NCI-H2227 (cell line): ENCODE data around the gene EMP3.
"Not testable (repeated sequence)": the region's sequence is repeated elsewhere in the genome, so short reads cannot be mapped to it uniquely, and the experiment has no call there.

Experiments
- DNase-seq: peaks from one replicate; lab custom pipeline; 2025; ENCODE audit not compliant: unreplicated experiment; lab: John Stamatoyannopoulos, UW

Gene EMP3, protein sequence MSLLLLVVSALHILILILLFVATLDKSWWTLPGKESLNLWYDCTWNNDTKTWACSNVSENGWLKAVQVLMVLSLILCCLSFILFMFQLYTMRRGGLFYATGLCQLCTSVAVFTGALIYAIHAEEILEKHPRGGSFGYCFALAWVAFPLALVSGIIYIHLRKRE

DNA sequence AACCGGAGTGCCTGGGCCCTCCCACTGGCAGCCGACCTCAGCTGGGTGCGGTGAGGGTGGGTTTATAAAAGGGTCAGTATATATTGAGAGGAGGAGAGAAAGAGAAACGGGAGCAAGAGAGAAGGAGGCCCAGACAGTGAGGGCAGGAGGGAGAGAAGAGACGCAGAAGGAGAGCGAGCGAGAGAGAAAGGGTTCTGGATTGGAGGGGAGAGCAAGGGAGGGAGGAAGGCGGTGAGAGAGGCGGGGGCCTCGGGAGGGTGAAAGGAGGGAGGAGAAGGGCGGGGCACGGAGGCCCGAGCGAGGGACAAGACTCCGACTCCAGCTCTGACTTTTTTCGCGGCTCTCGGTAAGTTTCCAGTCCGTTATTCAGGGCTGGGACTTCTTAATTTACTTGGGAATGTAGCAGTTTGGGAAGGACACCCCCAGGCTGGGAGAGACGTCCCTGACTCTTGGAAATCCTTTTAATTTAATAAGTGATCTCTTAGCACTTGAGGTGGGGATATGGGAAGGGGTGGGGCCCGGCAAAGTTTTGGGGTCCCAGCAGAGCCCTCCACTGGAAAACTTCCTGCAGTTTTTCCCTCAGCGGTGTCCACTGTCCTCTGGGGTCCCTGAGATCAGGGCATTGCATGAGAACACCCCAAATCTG lies at the start of gene EMP3:
Gene EMP3 (plus strand): TSS at position 288 of the 646 bp plus-strand sequence. CDS start 1,293 bp downstream, outside the sequence.
- peak; percentile 71 for DNase-seq

- no peak for DNase-seq
Measured at GRCh38 chr19:48279747-48280146, 45.6 kb upstream of the EMP3 start.

- DNase-seq = no peak
Measured at GRCh38 chr19:48283908-48284307, 41.4 kb upstream of the EMP3 start.

GRCh38 chr19:48284896-48285295 lies 40.5 kb upstream of the EMP3 start:
- no peak for DNase-seq

GRCh38 chr19:48287748-48288147 lies 37.6 kb upstream of the EMP3 start:
- DNase-seq = no peak

DNA sequence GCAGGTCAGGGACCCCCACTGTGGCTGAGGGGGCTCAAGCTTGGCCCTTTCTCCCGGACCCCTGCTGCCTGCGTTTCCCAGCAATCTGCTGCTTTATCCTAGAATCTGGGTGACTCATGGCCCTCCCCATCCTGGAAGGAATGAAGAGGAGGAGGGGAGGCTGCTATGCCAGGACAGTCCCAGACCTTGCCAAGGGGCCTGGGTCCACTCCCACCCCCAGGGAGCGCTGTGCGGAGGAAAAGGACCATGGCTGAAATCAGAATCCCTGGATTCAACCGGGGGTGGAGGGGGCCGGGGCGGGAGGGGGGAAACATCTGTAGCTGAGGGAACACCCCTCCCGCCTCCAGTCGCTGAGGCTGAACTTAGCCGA lies 35.0 kb upstream of the EMP3 start:
- peak; percentile 11 for DNase-seq

DNA sequence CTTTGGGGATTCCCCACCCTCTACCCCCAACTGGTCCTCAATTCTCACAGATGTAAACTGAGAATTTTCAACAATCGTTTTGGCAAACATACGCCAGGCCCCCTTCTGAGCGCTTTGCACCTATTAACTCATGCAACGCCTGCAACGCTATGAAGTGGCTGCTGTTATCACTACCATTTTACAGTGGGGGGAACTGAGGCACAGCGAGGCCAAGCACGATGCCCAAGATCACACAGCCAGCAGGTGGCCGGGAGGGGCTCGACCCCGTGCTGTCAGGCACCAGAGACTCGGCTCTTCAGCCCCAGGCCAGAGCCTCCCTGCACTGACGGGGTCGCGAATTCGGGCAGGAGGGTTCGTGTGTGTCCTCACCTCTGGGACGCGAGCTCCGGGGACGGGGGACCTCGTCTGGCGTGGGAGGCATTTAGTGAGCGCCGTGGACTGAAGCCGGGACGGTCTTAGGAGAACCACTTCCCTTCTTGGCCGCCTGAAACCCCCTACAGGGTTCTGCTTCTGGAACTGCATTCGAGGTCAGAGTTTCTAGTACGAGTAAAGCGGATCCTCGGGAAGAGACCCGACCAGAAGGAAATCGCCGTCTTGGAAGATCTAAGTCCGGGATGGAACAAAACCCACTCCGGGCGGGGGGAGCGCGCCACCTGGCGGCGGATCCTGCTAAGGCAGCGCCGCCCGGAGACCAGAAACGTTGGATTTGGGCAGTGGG lies 34.4 kb upstream of the EMP3 start:
- DNase-seq = peak; percentile 78

DNA sequence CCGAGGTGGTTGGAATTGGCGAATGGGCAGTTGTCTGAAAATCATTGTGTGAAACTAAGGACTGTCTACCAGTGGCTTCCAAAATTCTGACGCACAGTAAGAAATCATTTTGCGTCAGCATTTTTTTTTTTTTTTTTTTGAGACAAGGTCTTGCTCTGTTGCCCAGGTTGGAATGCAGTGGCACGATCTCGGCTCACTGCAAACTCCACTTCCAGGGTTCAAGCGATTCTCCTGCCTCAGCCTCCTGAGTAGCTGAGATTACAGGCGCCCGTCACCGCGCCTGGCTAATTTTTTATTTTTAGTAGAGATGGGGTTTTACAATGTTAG lies 33.9 kb upstream of the EMP3 start:
- DNase-seq = not testable (repeated sequence)

GRCh38 chr19:48292798-48293197 lies 32.6 kb upstream of the EMP3 start:
- DNase-seq = no peak

- DNase-seq = no peak
Measured at GRCh38 chr19:48295458-48295857, 29.9 kb upstream of the EMP3 start.

DNA sequence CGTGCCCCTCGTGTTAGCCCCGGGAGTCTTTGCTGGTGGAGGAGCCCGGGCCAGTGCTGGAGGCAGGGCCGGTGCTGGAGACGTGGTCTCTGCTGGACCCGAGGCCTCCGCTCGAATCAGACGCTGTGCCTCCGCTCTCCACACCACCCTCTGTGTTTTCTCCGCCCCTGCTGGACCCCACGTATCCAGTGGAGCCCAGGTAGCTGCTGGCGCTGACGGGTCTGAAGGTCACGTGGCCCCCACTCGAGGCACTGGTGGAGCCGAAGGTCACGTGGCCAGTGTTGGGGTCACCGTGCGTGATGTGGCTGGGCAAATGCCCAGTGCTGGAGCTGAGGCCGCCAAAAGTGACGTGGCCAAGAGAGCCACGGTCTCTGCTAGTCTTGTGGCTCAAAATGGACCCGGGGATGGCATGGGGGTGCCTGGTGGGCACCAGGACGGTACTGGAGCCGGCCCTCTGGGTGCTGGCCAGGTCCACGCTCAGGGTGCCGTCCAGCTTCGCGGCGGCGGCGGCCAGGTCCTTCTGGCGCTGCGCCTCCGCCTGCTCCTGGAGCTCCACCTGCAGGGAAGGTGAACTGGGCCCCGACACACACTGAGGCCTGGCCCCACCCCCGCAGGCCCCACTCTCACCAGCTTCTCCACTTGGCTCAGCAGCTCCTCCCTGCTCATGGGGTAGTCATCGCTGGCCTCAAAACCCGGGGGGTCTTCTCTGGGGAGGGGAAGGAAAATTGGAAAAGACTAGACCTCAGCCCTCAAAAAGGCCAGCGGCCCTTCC lies 28.2 kb upstream of the EMP3 start:
- DNase-seq = no peak

DNA sequence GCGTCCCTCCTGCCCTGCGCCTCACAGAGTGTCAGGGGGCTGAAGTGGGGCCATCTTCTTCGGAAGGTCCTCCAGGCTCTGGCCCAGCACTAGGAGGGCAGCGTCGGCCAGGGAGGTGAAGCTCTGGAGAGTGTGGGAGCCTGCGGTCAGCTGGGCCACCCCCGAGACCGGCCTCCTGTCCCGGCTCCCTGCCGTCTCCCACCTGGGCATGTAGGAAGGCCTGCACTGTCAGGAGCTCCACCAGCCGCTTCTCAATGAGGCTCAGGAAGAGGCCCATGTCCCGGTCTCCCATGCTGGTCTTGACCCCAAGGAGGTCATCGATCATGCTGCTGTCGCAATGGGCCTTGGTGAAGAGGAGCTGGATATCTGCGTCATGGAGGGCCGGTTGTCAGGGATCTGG lies 27.4 kb upstream of the EMP3 start:
- no peak for DNase-seq

DNA sequence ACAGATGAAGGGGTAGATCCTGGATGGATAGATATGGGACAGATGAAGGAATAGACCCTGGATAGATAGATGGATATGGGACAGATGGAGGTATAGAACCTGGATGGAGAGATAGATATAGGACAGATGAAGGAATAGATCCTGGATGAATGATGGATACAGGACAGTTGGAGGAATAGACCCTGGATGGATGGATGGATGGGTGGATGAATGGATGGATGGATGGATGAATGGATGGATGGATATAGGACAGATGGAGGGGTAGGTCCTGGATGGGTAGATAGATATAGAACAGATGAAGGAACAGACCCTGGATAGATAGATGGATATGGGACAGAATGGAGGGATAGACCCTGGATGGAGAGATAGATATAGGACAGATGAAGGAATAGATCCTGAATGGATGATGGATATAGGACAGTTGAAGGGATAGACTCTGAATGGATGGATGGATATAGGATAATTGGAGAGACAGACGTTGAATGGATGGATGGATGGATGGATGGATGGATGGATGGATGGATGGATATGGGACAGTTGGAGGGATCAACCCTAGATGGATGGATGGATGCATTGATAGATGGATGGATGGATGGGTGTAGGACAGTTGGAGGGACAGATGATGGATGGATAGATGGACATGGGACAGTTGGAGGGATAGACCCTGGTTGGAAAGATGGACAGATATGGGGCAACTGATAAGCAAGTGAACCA lies 23.3 kb upstream of the EMP3 start:
- DNase-seq = no peak

DNA sequence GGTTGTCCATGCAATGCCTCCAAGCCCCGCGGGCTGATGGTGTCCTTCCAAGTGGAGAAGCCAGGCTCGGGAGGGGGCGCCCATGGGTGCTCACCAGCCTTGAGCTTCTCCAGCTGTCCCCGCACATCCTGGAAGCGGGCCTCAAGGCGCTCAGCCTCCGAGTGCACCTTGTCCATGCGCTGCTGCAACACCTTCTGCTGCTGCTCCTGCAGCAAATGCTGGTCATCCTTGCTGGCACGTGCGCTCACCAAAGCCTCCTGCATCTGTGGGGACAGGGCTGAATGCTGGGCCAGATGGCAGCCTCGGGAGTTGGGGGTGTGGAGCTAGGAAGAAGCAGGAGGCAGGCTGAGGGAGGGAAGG lies 22.8 kb upstream of the EMP3 start:
- DNase-seq = no peak

GRCh38 chr19:48303367-48303766 lies 22.0 kb upstream of the EMP3 start:
- no peak for DNase-seq

- DNase-seq = no peak
Measured at GRCh38 chr19:48303866-48304265, 21.5 kb upstream of the EMP3 start.

DNA sequence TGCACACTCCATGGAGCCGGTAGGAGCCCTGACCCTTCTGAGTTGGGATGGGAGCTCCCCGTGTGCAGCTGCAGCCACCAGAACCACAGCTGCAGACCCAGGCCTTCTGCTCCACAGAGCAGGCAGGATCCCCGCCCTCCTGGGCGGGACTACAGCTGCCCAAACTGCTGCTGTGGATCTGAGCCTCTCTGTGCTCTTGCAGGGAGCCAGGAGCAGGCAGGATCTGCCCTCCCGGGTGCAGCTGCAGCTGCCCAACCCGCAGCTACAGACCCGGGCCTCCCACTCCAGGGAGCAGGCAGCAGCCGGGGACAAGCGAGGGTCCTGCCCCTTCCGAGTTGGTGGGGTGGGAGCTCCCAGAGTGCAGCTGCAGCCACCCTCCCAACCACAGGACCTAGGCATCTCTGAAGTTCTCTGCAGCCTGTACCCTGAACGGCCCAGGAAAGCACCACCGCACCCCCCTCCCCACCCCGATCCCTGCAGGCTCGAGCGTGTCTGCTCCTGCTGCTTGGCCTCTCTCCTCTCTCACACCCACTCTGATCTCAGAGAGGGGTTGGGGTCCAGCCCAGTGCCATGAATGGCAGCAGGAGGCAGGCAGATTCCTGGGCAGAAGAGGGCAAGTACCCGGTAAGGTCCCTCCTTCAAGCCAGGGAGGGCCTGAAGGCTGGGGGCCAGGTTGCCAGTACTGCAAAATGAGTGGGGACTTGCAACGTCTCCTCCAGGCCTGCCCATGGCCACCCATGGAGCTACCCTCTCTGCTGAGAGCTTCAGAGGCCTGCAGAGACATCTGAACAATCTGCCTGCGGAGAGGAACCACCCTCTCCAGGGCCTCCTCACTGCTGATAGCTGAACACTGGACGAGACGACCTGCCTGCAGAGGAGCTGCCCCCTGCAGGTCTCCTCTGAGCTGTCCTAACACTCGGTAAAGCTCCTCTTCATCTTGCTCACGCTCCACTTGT lies 16.4 kb upstream of the EMP3 start:
- DNase-seq = peak; percentile 58

- DNase-seq = not testable (repeated sequence)
Measured at GRCh38 chr19:48309731-48310130, 15.6 kb upstream of the EMP3 start.

DNA sequence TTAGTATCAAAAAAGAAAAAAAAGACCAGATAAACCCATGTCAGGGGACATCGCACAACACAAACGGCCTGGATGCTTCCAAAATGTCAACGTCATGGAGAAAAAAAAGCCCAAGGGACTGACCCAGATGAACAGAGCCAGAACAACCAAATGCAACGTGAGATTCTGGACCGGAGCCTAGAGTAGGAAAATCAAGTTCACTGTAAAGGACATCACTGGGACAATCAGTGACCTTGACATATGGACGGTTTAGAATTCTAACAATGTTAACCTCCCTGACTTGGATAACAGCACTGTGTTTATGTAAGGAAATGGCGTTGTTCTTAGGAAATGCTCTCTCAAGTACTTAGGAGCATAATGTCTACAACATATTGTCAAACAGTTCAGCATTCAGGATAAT lies 15.1 kb upstream of the EMP3 start:
- no peak for DNase-seq

- DNase-seq = no peak
Measured at GRCh38 chr19:48311384-48311783, 14.0 kb upstream of the EMP3 start.
